Naive B cell (primary cell): ENCODE results near the gene TOR4A. TPM values are rescaled to one million over a fixed set of nuclear protein-coding genes. Genes with fewer than 3 reads are reported as not detected.

ENCODE experiments used
- ATAC-seq, 2 donors: fragments of 150-1000 bp; cut with Tn5 transposase; 2 replicates each; pipeline ENCODE4 v1.10.0; 2021; ENCODE audit warnings: low read depth in 2 of 2, mild to moderate bottlenecking in 2 of 2, moderate library complexity in 2 of 2
- DNase-seq: peaks from one replicate; pipeline ENCODE4 v3.0.0; 2022
- H3K27ac Mint-ChIP-seq, 6 donors: one replicate each; pipeline ENCODE4 v1.8.0; 2020 to 2022; ENCODE audit warnings: mild to moderate bottlenecking in 6 of 6, mixed read lengths in 6 of 6, moderate library complexity in 5 of 6, inconsistent platforms in 2 of 6
- H3K27me3 Mint-ChIP-seq, 3 donors: one replicate each; pipeline ENCODE4 v1.8.0; 2021 to 2022; ENCODE audit warnings: mixed read lengths in 3 of 3, mild to moderate bottlenecking in 1 of 3
- H3K36me3 Mint-ChIP-seq, 2 donors: one replicate each; pipeline ENCODE4 v1.8.0; 2020 to 2022; ENCODE audit warnings: mixed read lengths in 2 of 2, inconsistent platforms in 1 of 2, mild to moderate bottlenecking in 1 of 2
- H3K4me1 Mint-ChIP-seq, 3 donors: one replicate each; pipeline ENCODE4 v1.8.0; 2020 to 2022; ENCODE audit warnings: mixed read lengths in 3 of 3, inconsistent platforms in 1 of 3, mild to moderate bottlenecking in 1 of 3, moderate library complexity in 1 of 3
- H3K4me3 Mint-ChIP-seq, 8 donors: one replicate each; pipeline ENCODE4 v1.8.0; 2020 to 2022; ENCODE audit warnings: mild to moderate bottlenecking in 8 of 8, mixed read lengths in 8 of 8, moderate library complexity in 8 of 8, inconsistent platforms in 2 of 8
- H3K9me3 Mint-ChIP-seq, 7 donors: one replicate each; pipeline ENCODE4 v1.8.0; 2020 to 2022; ENCODE audit warnings: mixed read lengths in 7 of 7, mild to moderate bottlenecking in 5 of 7, inconsistent platforms in 2 of 7, moderate library complexity in 1 of 7
- polyA plus RNA-seq, 6 donors: library from polyadenylated mRNA; unstranded; fragments of 300-500 nt; fragmentation: Illumina TruSeq; gene quantifications; one replicate each; pipeline ENCODE4 v1.2.3, GENCODE V29; 2021; ENCODE audit warnings: low read depth in 6 of 6

Gene TOR4A
- polyA plus RNA-seq, 6 donors from 2014 or later: 2.4 to 6.2 (median 4.1) TPM

- ATAC-seq (peak; percentile 22 to 34), DNase-seq (no peak)
- Mint-ChIP-seq H3K27me3 (peaks cover 0 to 6% (median 0%) of the 10 kb centered on the region in 3 donors), H3K27ac (no peak overlapping the region), H3K4me3 (peak overlapping the region in 6 of 8 donors; percentile 27 to 60 (median 42)), H3K36me3 (no peaks in the 10 kb centered on the region), H3K4me1 (peaks cover 4 to 7% (median 4%) of the 10 kb centered on the region in 3 donors), H3K9me3 (no peaks in the 10 kb centered on the region)
These were observed 38.8 kb downstream of the TOR4A start for GRCh38 chr9:137316012-137316981.

GRCh38 chr9:137317021-137317717, 39.6 kb downstream of the TOR4A start:
- Mint-ChIP-seq H3K27me3 (peaks cover 0 to 6% (median 0%) of the 10 kb centered on the region in 3 donors), H3K36me3 (no peaks in the 10 kb centered on the region), H3K4me1 (peaks cover 4 to 7% (median 4%) of the 10 kb centered on the region in 3 donors), H3K4me3 (peak overlapping the region in 2 of 8 donors; percentile 43 to 50), H3K9me3 (no peaks in the 10 kb centered on the region), H3K27ac (no peak overlapping the region)
- DNase-seq: no peak
- ATAC-seq: no peak

GRCh38 chr9:137317718-137318511, 40.4 kb downstream of the TOR4A start:
- Mint-ChIP-seq H3K36me3 (no peaks in the 10 kb centered on the region), H3K4me3 (peak overlapping the region in 3 of 8 donors; percentile 20 to 35 (median 30)), H3K4me1 (peaks cover 4 to 7% (median 4%) of the 10 kb centered on the region in 3 donors), H3K9me3 (no peaks in the 10 kb centered on the region), H3K27me3 (peaks cover 0 to 6% (median 0%) of the 10 kb centered on the region in 3 donors), H3K27ac (no peak overlapping the region)
- ATAC-seq (no peak), DNase-seq (no peak)

- Mint-ChIP-seq H3K27me3 (peaks cover 0 to 6% (median 0%) of the 10 kb centered on the region in 3 donors), H3K9me3 (no peaks in the 10 kb centered on the region), H3K4me1 (peaks cover 4 to 7% (median 4%) of the 10 kb centered on the region in 3 donors), H3K4me3 (no peak overlapping the region), H3K36me3 (no peaks in the 10 kb centered on the region), H3K27ac (no peak overlapping the region)
- no peak for DNase-seq
- ATAC-seq: no peak
These were observed 41.1 kb downstream of the TOR4A start for GRCh38 chr9:137318602-137319001.

GRCh38 chr9:137319011-137319738, 41.6 kb downstream of the TOR4A start:
- no peak for ATAC-seq
- Mint-ChIP-seq H3K4me3 (peak overlapping the region in 1 of 8 donors; percentile 32), H3K36me3 (no peaks in the 10 kb centered on the region), H3K9me3 (no peaks in the 10 kb centered on the region), H3K27ac (peak overlapping the region in 1 of 6 donors; percentile 81), H3K27me3 (peaks cover 0 to 6% (median 0%) of the 10 kb centered on the region in 3 donors), H3K4me1 (peaks cover 4 to 7% (median 4%) of the 10 kb centered on the region in 3 donors)
- DNase-seq: no peak

- Mint-ChIP-seq H3K4me1 (peaks cover 4 to 8% (median 5%) of the 10 kb centered on the region in 3 donors), H3K27me3 (peaks cover 0 to 6% (median 0%) of the 10 kb centered on the region in 3 donors), H3K9me3 (no peaks in the 10 kb centered on the region), H3K36me3 (no peaks in the 10 kb centered on the region), H3K4me3 (peak overlapping the region in 4 of 8 donors; percentile 32 to 77 (median 74)), H3K27ac (peak overlapping the region in 1 of 6 donors; percentile 90)
- DNase-seq (no peak), ATAC-seq (no peak)
These were observed 42.4 kb downstream of the TOR4A start for GRCh38 chr9:137319739-137320551.

- ATAC-seq (peak; percentile 88 to 90), DNase-seq (peak; percentile 68)
- Mint-ChIP-seq H3K4me3 (peak overlapping the region; percentile 46 to 85 (median 76)), H3K4me1 (peaks cover 4 to 12% (median 9%) of the 10 kb centered on the region in 3 donors), H3K36me3 (no peaks in the 10 kb centered on the region), H3K9me3 (no peaks in the 10 kb centered on the region), H3K27me3 (peaks cover 0 to 6% (median 0%) of the 10 kb centered on the region in 3 donors), H3K27ac (peak overlapping the region in 5 of 6 donors; percentile 14 to 90 (median 41))
These were observed 43.2 kb downstream of the TOR4A start for GRCh38 chr9:137320555-137321384.

- Mint-ChIP-seq H3K4me3 (peak overlapping the region in 2 of 8 donors; percentile 8 to 30), H3K36me3 (no peaks in the 10 kb centered on the region), H3K4me1 (peaks cover 10 to 23% (median 20%) of the 10 kb centered on the region in 3 donors), H3K27ac (no peak overlapping the region), H3K27me3 (peaks cover 0 to 3% (median 0%) of the 10 kb centered on the region in 3 donors), H3K9me3 (peaks cover 0 to 2% (median 0%) of the 10 kb centered on the region in 7 donors)
- DNase-seq (no peak), ATAC-seq (no peak)
These were observed 44.3 kb downstream of the TOR4A start for GRCh38 chr9:137321726-137322361.

GRCh38 chr9:137323531-137324331, 46.2 kb downstream of the TOR4A start:
- Mint-ChIP-seq H3K36me3 (no peaks in the 10 kb centered on the region), H3K4me3 (peak overlapping the region in 1 of 8 donors; percentile 30), H3K27ac (peak overlapping the region in 2 of 6 donors; percentile 50 to 83), H3K27me3 (no peaks in the 10 kb centered on the region), H3K4me1 (peaks cover 15 to 29% (median 26%) of the 10 kb centered on the region in 3 donors), H3K9me3 (peaks cover 0 to 2% (median 0%) of the 10 kb centered on the region in 7 donors)
- DNase-seq: no peak
- ATAC-seq: no peak

- H3K27ac Mint-ChIP-seq: peak overlapping the region in 4 of 6 donors; percentile 62 to 94 (median 86)
- ATAC-seq: no peak
- no peaks in the 10 kb centered on the region for H3K36me3 Mint-ChIP-seq
These were observed 47.6 kb downstream of the TOR4A start for GRCh38 chr9:137325124-137325523.

More at GRCh38 chr9:137325124-137325523, 47.6 kb downstream of the TOR4A start:
- Mint-ChIP-seq H3K9me3 (peaks cover 0 to 2% (median 0%) of the 10 kb centered on the region in 7 donors), H3K4me1 (peaks cover 15 to 29% (median 26%) of the 10 kb centered on the region in 3 donors), H3K27me3 (no peaks in the 10 kb centered on the region), H3K4me3 (peak overlapping the region in 6 of 8 donors; percentile 19 to 68 (median 42))
- no peak for DNase-seq
